Measurements from ENCODE around the gene ZNHIT2.
"Not testable (repeated sequence)": the region's sequence is repeated elsewhere in the genome, so short reads cannot be mapped to it uniquely, and the experiment has no call there.

Gene ZNHIT2

GRCh38 chr11:65151331-65151899, 33.9 kb upstream of the ZNHIT2 start:
- H3K9me3 ChIP-seq (ENCODE audit: control insufficient read depth, insufficient read depth, low read depth, low read length), result peaks cover 7% of the 10 kb centered on the region; the same call in 1 of the 2 replicates
- H3K9ac ChIP-seq (ENCODE audit: low read length), result no peak overlapping the region
- H3K27ac ChIP-seq (ENCODE audit: low read depth, low read length), result no peak overlapping the region
- H3K27me3 ChIP-seq (ENCODE audit: control insufficient read depth, insufficient read depth, low read length), result no peaks in the 10 kb centered on the region
- no peak overlapping the region for H3K4me3 ChIP-seq (ENCODE audit: low read depth, low read length)
- H3K4me1 ChIP-seq (ENCODE audit: control insufficient read depth, insufficient read depth, low read length), result peaks cover 8% of the 10 kb centered on the region; the same call in 1 of the 2 replicates
- H3K36me3 ChIP-seq (ENCODE audit: control insufficient read depth, insufficient read depth, low read length), result no peaks in the 10 kb centered on the region

- Histone ChIP-seq H3K27ac (ENCODE audit: low read depth, low read length) (no peak overlapping the region), H3K27me3 (ENCODE audit: control insufficient read depth, insufficient read depth, low read length) (no peaks in the 10 kb centered on the region), H3K4me1 (ENCODE audit: control insufficient read depth, insufficient read depth, low read length) (peaks cover 8% of the 10 kb centered on the region; the same call in 1 of the 2 replicates), H3K9me3 (ENCODE audit: control insufficient read depth, insufficient read depth, low read depth, low read length) (peaks cover 7% of the 10 kb centered on the region; the same call in 1 of the 2 replicates), H3K4me3 (ENCODE audit: low read depth, low read length) (no peak overlapping the region), H3K9ac (ENCODE audit: low read length) (no peak overlapping the region), H3K36me3 (ENCODE audit: control insufficient read depth, insufficient read depth, low read length) (no peaks in the 10 kb centered on the region)
Measured at GRCh38 chr11:65150509-65151299, 33.2 kb upstream of the ZNHIT2 start.

- not testable (repeated sequence) for H3K9ac ChIP-seq (ENCODE audit: low read length); H3K4me1 ChIP-seq (ENCODE audit: control insufficient read depth, insufficient read depth, low read length); H3K9me3 ChIP-seq (ENCODE audit: control insufficient read depth, insufficient read depth, low read depth, low read length)
Measured at GRCh38 chr11:65150131-65150508, 32.6 kb upstream of the ZNHIT2 start.

GRCh38 chr11:65148657-65149056, 31.2 kb upstream of the ZNHIT2 start:
- Histone ChIP-seq H3K36me3 (ENCODE audit: control insufficient read depth, insufficient read depth, low read length) (no peaks in the 10 kb centered on the region), H3K4me3 (ENCODE audit: low read depth, low read length) (no peak overlapping the region)

More at GRCh38 chr11:65150131-65150508, 32.6 kb upstream of the ZNHIT2 start:
- not testable (repeated sequence) for H3K36me3 ChIP-seq (ENCODE audit: control insufficient read depth, insufficient read depth, low read length); H3K27ac ChIP-seq (ENCODE audit: low read depth, low read length); H3K27me3 ChIP-seq (ENCODE audit: control insufficient read depth, insufficient read depth, low read length); H3K4me3 ChIP-seq (ENCODE audit: low read depth, low read length)

GRCh38 chr11:65147352-65148075, 30.0 kb upstream of the ZNHIT2 start:
- Histone ChIP-seq H3K4me3 (ENCODE audit: low read depth, low read length) (no peak overlapping the region), H3K27ac (ENCODE audit: low read depth, low read length) (no peak overlapping the region), H3K36me3 (ENCODE audit: control insufficient read depth, insufficient read depth, low read length) (no peaks in the 10 kb centered on the region), H3K9ac (ENCODE audit: low read length) (no peak overlapping the region), H3K9me3 (ENCODE audit: control insufficient read depth, insufficient read depth, low read depth, low read length) (peaks cover 7% of the 10 kb centered on the region; the same call in 1 of the 2 replicates), H3K4me1 (ENCODE audit: control insufficient read depth, insufficient read depth, low read length) (peaks cover 8% of the 10 kb centered on the region; the same call in 1 of the 2 replicates), H3K27me3 (ENCODE audit: control insufficient read depth, insufficient read depth, low read length) (no peaks in the 10 kb centered on the region)

More at GRCh38 chr11:65148657-65149056, 31.2 kb upstream of the ZNHIT2 start:
- Histone ChIP-seq H3K27ac (ENCODE audit: low read depth, low read length) (no peak overlapping the region), H3K4me1 (ENCODE audit: control insufficient read depth, insufficient read depth, low read length) (peaks cover 8% of the 10 kb centered on the region; the same call in 1 of the 2 replicates), H3K9me3 (ENCODE audit: control insufficient read depth, insufficient read depth, low read depth, low read length) (peaks cover 7% of the 10 kb centered on the region; the same call in 1 of the 2 replicates), H3K27me3 (ENCODE audit: control insufficient read depth, insufficient read depth, low read length) (no peaks in the 10 kb centered on the region), H3K9ac (ENCODE audit: low read length) (no peak overlapping the region)

- Histone ChIP-seq H3K4me1 (ENCODE audit: control insufficient read depth, insufficient read depth, low read length) (no peaks in the 10 kb centered on the region), H3K9me3 (ENCODE audit: control insufficient read depth, insufficient read depth, low read depth, low read length) (peaks cover 4% of the 10 kb centered on the region; the same call in 1 of the 2 replicates), H3K9ac (ENCODE audit: low read length) (no peak overlapping the region), H3K27ac (ENCODE audit: low read depth, low read length) (no peak overlapping the region), H3K4me3 (ENCODE audit: low read depth, low read length) (no peak overlapping the region), H3K27me3 (ENCODE audit: control insufficient read depth, insufficient read depth, low read length) (no peaks in the 10 kb centered on the region; the same call in 1 of the 2 replicates), H3K36me3 (ENCODE audit: control insufficient read depth, insufficient read depth, low read length) (no peaks in the 10 kb centered on the region)
Measured at GRCh38 chr11:65141896-65142494, 24.5 kb upstream of the ZNHIT2 start.

GRCh38 chr11:65136515-65137096, 19.1 kb upstream of the ZNHIT2 start:
- Histone ChIP-seq H3K27me3 (ENCODE audit: control insufficient read depth, insufficient read depth, low read length) (no peaks in the 10 kb centered on the region; the same call in 1 of the 2 replicates), H3K4me1 (ENCODE audit: control insufficient read depth, insufficient read depth, low read length) (peaks cover 17% of the 10 kb centered on the region), H3K36me3 (ENCODE audit: control insufficient read depth, insufficient read depth, low read length) (peaks cover 15% of the 10 kb centered on the region), H3K9me3 (ENCODE audit: control insufficient read depth, insufficient read depth, low read depth, low read length) (no peaks in the 10 kb centered on the region), H3K9ac (ENCODE audit: low read length) (no peak overlapping the region), H3K27ac (ENCODE audit: low read depth, low read length) (no peak overlapping the region), H3K4me3 (ENCODE audit: low read depth, low read length) (no peak overlapping the region)

- Histone ChIP-seq H3K4me3 (ENCODE audit: low read depth, low read length) (peak overlapping the region; percentile 97), H3K9ac (ENCODE audit: low read length) (peak overlapping the region; percentile 100), H3K27ac (ENCODE audit: low read depth, low read length) (no peak overlapping the region), H3K4me1 (ENCODE audit: control insufficient read depth, insufficient read depth, low read length) (peaks cover 17% of the 10 kb centered on the region), H3K27me3 (ENCODE audit: control insufficient read depth, insufficient read depth, low read length) (no peaks in the 10 kb centered on the region; the same call in 1 of the 2 replicates), H3K9me3 (ENCODE audit: control insufficient read depth, insufficient read depth, low read depth, low read length) (no peaks in the 10 kb centered on the region), H3K36me3 (ENCODE audit: control insufficient read depth, insufficient read depth, low read length) (peaks cover 24% of the 10 kb centered on the region)
Measured at GRCh38 chr11:65135633-65136145, 18.2 kb upstream of the ZNHIT2 start.

GRCh38 chr11:65134952-65135632, 17.6 kb upstream of the ZNHIT2 start:
- peak overlapping the region; percentile 97 for H3K4me3 ChIP-seq (ENCODE audit: low read depth, low read length)
- H3K36me3 ChIP-seq (ENCODE audit: control insufficient read depth, insufficient read depth, low read length), result peaks cover 28% of the 10 kb centered on the region
- H3K9ac ChIP-seq (ENCODE audit: low read length), result peak overlapping the region; percentile 100
- H3K27me3 ChIP-seq (ENCODE audit: control insufficient read depth, insufficient read depth, low read length), result no peaks in the 10 kb centered on the region
- peak overlapping the region; percentile 99 for H3K27ac ChIP-seq (ENCODE audit: low read depth, low read length)
- H3K4me1 ChIP-seq (ENCODE audit: control insufficient read depth, insufficient read depth, low read length), result peaks cover 17% of the 10 kb centered on the region
- H3K9me3 ChIP-seq (ENCODE audit: control insufficient read depth, insufficient read depth, low read depth, low read length), result no peaks in the 10 kb centered on the region

Data from HUES6 (cell line).